ENCODE results near the gene IMPG1. TPM values are rescaled to one million over a fixed set of nuclear protein-coding genes. Genes with fewer than 3 reads are reported as not detected.

IMPG1 gene
- polyA plus RNA-seq, 3 donors: not detected

DNA sequence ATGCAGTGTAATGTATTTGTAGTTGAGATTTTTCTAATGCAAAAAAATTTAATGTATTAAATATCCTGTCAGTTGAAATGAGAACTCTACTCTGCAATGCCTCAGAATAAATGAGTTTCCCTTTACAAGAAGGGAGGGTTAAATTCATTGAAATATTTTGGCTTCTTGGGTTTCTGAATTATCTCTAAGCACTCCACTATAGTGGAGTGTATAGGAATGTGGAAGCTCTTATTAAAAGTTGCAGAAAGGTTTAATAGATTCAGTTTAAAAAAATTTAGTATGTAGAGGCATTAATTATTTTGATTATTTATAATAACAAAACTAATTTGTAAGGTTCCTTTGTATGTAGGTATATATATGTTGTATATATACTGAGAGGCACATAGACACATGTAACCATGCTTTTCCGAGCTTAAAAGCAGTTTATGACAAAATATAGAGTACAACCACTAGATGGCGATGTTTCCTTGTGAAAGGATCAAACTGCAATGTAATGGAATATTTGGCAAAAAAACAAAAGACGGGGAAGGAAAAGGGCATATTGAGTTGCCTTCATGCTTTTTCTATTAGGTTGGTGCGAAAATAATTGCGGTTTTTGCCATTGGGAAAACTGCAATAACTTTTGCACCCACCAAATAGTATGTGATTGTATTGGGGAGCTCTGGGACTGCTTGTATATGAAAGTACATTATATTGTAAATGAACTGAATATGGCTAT, 179.2 kb downstream of the IMPG1 start:
- no CpG with 5 or more reads among the region's 5 CpGs for WGBS (ENCODE audit: insufficient coverage)
- no peak overlapping the region for H3K4me3 ChIP-seq (replicated peaks in 1 of 3; ENCODE audit: low read depth in 2 of 3, low read length in 3 of 3)
- intact Hi-C loops (cut with micrococcal nuclease): no loop called here

DNA sequence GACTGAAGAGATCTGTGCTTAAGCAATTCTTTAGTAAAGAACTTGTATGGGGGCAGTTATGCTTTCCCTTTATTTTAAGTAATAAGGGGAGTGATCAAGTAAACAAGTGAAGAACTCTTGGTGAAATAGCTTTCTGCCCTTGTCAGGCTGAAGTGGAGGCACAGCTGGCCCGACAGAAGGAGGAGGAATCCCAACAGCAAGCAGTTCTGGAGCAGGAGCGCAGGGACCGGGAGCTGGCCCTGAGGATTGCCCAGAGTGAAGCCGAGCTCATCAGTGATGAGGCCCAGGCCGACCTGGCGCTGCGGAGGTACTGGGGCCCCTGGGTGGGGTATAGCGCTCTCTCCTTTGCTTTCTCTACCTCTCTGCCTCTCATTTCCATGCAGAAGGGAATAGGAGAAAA, 180.1 kb downstream of the IMPG1 start:
- no peak overlapping the region for H3K27ac ChIP-seq (ENCODE audit: low read depth in 1 of 2, low read length in 2 of 2)
- Mint-ChIP-seq H3K4me1 (no peaks in the 10 kb centered on the region), H3K9me3 (no peaks in the 10 kb centered on the region), H3K27ac (no peak overlapping the region), H3K36me3 (no peaks in the 10 kb centered on the region), H3K4me3 (no peak overlapping the region), H3K27me3 (ENCODE audit: low read depth in 3 of 3) (peaks cover 1 to 3% (median 3%) of the 10 kb centered on the region in 3 donors)
- no peaks in the 10 kb centered on the region for H3K79me2 ChIP-seq (ENCODE audit: insufficient read depth, low read length)
- DNase-seq: no peak
- TF ChIP-seq CTCF (IDR thresholded peaks at IDR 0.05): no peak
- H3K27me3 ChIP-seq (ENCODE audit: control insufficient read depth in 2 of 2, insufficient read depth in 2 of 2, low read length in 2 of 2): peaks cover 0 to 2% of the 10 kb centered on the region in 2 donors
- WGBS (ENCODE audit: insufficient coverage): 100% methylated on average over 3 of the region's 8 CpGs
- no peak overlapping the region for H3K4me3 ChIP-seq (replicated peaks in 1 of 3; ENCODE audit: low read depth in 2 of 3, low read length in 3 of 3)
- intact Hi-C loops (cut with micrococcal nuclease): no loop called here
- H2AFZ ChIP-seq (ENCODE audit: insufficient read depth, low read depth, low read length, poor library complexity, severe bottlenecking): no peak overlapping the region
- no peak overlapping the region for H3K4me2 ChIP-seq (replicated peaks; ENCODE audit: extremely low read depth, low read length, poor library complexity, severe bottlenecking)
- no peaks in the 10 kb centered on the region for H3K9me3 ChIP-seq (replicated peaks in 1 of 2; ENCODE audit: control insufficient read depth in 1 of 2, insufficient read depth in 1 of 2, low read length in 2 of 2)
- H3K4me1 ChIP-seq (ENCODE audit: control insufficient read depth in 1 of 2, insufficient read depth in 2 of 2, low read length in 2 of 2): no peaks in the 10 kb centered on the region
- no peaks in the 10 kb centered on the region for H3K36me3 ChIP-seq (replicated peaks in 1 of 2; ENCODE audit: control insufficient read depth in 1 of 2, insufficient read depth in 2 of 2, low read length in 2 of 2)
- no peak overlapping the region for H3K9ac ChIP-seq (ENCODE audit: insufficient read depth, low read length, poor library complexity, severe bottlenecking)
- no peaks in the 10 kb centered on the region for H4K20me1 ChIP-seq (ENCODE audit: insufficient read depth, low read length)

More for the DNA sequence above, 179.2 kb downstream of the IMPG1 start:
- no peaks in the 10 kb centered on the region for H3K79me2 ChIP-seq (ENCODE audit: insufficient read depth, low read length)
- H3K4me3 Mint-ChIP-seq: no peak overlapping the region
- no peak overlapping the region for H3K27ac ChIP-seq (ENCODE audit: low read depth in 1 of 2, low read length in 2 of 2)
- no peaks in the 10 kb centered on the region for H4K20me1 ChIP-seq (ENCODE audit: insufficient read depth, low read length)
- DNase-seq: peak in 2 of 3 donors; percentile 5 to 25
- H2AFZ ChIP-seq (ENCODE audit: insufficient read depth, low read depth, low read length, poor library complexity, severe bottlenecking): no peak overlapping the region
- H3K27me3 Mint-ChIP-seq (ENCODE audit: low read depth in 3 of 3): peaks cover 0 to 3% (median 3%) of the 10 kb centered on the region in 3 donors
- H3K36me3 Mint-ChIP-seq: no peaks in the 10 kb centered on the region
- H3K4me1 Mint-ChIP-seq: no peaks in the 10 kb centered on the region
- H3K4me1 ChIP-seq (ENCODE audit: control insufficient read depth in 1 of 2, insufficient read depth in 2 of 2, low read length in 2 of 2): no peaks in the 10 kb centered on the region
- peak; percentile 82 for TF ChIP-seq CTCF (IDR thresholded peaks at IDR 0.05)
- no peak overlapping the region for H3K4me2 ChIP-seq (replicated peaks; ENCODE audit: extremely low read depth, low read length, poor library complexity, severe bottlenecking)
- no peaks in the 10 kb centered on the region for H3K9me3 Mint-ChIP-seq
- no peak overlapping the region for H3K9ac ChIP-seq (ENCODE audit: insufficient read depth, low read length, poor library complexity, severe bottlenecking)
- no peak overlapping the region for H3K27ac Mint-ChIP-seq
- H3K27me3 ChIP-seq (ENCODE audit: control insufficient read depth in 2 of 2, insufficient read depth in 2 of 2, low read length in 2 of 2): peaks cover 0 to 2% of the 10 kb centered on the region in 2 donors
- H3K36me3 ChIP-seq (replicated peaks in 1 of 2; ENCODE audit: control insufficient read depth in 1 of 2, insufficient read depth in 2 of 2, low read length in 2 of 2): no peaks in the 10 kb centered on the region
- no peaks in the 10 kb centered on the region for H3K9me3 ChIP-seq (replicated peaks in 1 of 2; ENCODE audit: control insufficient read depth in 1 of 2, insufficient read depth in 1 of 2, low read length in 2 of 2)
